NCI-H2107 treated with DMSO at 0.1 percent for 48 hours (cell line): ENCODE data around the gene LDLRAD3.

Experiments
- DNase-seq: peaks from one replicate; lab custom pipeline; 2025; ENCODE audit not compliant: unreplicated experiment; lab: John Stamatoyannopoulos, UW

The LDLRAD3 gene

GRCh38 chr11:36126678-36127077 is 182.8 kb downstream of the LDLRAD3 start:
- no peak for DNase-seq

DNA sequence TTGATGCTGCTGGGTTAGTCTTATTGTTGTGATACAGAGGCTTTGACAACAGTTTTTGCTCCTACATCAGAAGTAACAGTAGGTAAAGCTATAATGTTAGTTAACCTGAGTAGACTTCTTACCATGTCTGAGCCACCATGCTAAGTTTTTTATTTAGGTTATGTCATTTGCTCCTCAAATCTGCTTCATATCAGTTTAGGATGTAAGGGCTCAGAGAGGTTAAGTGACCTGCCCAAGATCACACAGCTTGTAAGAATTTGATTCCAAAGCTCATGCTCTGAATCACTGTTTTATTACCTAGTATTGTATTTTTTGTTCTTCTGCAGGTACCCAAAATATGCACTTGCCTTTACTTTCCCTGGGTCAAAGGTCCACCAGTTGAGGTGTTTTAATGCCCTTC is 183.7 kb downstream of the LDLRAD3 start:
- no peak for DNase-seq

GRCh38 chr11:36129955-36130354 is 186.1 kb downstream of the LDLRAD3 start:
- DNase-seq: no peak

DNA sequence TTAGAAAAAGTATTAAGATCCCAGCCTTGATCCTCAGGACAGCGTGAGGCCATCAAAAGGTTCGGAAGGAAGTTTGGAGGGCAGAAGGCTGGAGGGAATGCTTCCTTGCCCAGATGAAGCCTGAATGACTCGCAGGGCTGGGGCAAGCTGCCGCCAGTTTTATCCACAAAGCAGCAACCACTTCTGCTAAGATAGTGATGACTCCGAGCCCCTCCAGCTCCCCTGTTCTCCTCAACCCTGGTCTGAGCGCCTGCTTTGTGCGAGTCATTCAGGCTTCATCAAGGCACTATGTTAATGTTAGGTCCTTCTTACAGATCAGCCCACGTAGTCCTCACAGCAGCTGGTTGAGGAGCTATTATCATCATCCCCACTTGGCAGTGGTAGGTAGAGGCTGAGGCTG is 186.5 kb downstream of the LDLRAD3 start:
- no peak for DNase-seq

GRCh38 chr11:36131721-36132397 is 188.0 kb downstream of the LDLRAD3 start:
- no peak for DNase-seq

DNA sequence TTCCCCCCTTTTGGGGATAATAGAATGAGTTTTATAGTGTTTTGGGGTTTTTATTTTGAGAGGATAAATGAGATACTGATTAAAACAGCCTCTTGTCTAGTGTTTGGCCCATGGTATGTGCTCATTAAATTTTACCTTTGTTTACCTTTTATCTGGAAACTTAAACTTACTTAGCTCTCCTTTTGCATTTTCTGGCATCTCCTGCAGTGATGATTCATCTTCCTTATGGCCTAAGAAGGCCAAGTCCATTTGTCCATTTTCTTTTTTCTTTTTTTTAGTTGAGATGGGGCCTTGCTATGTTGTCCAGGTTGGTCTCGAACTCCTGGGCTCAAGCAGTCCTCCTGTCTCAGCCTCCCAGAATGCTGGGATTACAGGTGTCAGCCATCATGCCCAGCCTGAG is 189.1 kb downstream of the LDLRAD3 start:
- DNase-seq: no peak

GRCh38 chr11:36135076-36135475 is 191.2 kb downstream of the LDLRAD3 start:
- no peak for DNase-seq

DNA sequence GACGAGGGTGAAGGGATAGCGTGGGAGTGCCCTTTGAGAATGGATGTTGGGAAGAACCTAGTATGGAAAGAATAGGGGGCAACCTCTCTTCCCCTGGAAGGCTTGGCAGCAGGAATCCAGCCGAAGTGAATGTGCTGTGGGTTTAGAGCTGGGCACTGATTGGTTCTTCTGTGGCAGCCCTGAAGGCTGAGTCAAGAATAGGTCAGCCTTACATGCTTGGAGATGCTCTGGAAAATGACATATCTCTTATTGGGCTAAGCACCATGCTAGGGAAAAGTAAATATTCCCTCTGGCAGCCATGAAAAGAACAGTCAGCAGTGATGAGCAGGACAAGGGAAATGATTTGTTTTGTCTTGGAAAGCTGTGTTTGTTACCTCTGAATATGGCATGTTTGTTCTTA is 195.9 kb downstream of the LDLRAD3 start:
- DNase-seq: no peak

DNA sequence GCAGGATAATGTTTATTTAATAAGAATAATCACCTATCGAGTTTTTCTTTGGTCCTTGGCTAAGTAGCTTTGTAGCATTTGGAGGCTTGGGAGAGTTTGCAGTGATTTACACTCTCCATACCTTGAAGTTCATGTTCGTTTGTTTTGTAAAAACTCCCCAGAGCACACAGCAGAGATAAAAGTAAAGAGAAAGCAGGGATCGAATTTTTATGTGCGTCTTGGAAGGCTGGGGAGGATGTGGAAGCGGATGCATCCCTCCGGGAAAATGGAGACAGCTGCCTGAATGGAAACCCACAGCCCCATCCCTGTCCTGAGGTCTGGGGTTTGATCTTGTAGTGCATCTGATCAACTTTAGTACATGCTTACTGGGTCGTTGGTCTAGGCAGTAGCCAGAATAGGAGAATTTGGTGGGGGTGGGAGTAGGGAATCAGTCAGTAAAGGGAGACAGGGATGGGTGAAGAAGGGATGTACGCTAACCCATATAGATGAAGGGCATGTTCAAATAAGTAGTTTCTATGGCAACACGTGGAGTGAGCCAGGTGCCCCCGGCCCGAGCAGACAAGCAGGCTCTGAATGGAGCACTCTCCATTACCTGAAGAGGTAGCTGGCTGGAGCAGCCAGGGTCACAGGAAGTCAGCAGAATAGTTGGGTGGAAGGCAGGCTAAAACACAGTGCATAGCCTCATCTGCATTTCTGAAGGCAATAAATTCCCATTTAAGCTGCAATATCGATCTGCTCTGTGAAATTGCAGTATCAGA is 197.5 kb downstream of the LDLRAD3 start:
- DNase-seq: no peak

- no peak for DNase-seq
Measured at GRCh38 chr11:36141956-36142355, 198.1 kb downstream of the LDLRAD3 start.

GRCh38 chr11:36142439-36142838 is 198.6 kb downstream of the LDLRAD3 start:
- DNase-seq: no peak

DNA sequence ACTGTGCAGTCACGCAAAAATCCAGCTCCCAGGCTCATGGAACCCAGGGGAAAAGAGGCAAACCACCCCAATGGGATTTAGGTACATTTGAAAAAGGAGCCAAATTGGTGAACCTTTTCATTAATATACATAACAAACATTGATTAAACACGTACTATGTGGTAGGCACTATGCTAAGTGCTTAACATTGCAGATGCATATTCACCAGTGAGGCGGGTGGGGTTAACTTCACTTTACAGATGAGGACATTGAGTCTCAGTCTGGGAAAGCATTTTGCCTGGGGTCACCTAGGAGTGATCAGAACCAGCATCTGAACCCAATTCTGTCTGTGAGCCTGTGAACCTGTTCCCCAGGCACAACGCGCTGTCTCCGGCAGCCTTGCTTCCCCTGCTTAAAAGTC is 199.0 kb downstream of the LDLRAD3 start:
- DNase-seq: no peak

GRCh38 chr11:36146437-36146836 is 202.6 kb downstream of the LDLRAD3 start:
- DNase-seq: no peak

GRCh38 chr11:36147491-36147890 is 203.6 kb downstream of the LDLRAD3 start:
- no peak for DNase-seq

DNA sequence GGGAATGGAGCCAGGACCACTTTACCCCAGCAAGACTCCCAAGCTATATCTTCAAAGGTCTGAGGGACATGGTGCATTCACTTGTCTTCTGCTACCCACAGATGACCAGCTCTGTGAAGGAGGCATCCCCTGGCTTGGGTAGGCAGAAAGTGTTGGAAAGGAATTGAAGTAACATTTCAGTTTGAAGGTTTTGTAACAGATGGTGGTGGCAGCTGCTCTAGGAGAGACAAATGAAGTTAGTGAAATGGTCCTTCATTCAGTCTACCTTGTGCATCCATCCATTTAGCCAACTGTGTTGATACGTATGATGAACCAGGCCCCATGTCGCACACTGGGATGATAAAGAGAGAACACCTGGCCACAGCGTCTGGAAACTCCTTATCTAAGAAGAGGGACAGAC is 204.8 kb downstream of the LDLRAD3 start:
- DNase-seq: no peak

GRCh38 chr11:36149538-36150242 is 205.8 kb downstream of the LDLRAD3 start:
- DNase-seq: no peak

DNA sequence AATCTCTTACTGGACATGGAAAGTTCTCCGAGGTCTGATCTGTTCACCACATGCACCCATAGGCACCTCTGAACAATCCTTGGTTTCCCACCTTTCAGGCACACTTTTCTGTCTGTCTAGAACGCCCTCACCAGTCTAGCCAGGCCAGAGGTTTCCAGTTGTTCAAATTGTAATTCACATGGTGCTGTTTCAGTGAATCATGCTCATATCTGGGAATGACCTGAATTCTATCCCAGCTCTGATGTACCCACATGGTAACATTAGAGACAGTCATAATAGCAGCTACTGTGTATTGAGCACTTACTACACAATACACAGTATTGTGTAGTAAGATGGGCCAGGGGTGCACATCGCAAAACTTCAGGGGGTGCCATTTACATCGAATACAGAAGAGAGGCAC is 207.1 kb downstream of the LDLRAD3 start:
- no peak for DNase-seq

DNA sequence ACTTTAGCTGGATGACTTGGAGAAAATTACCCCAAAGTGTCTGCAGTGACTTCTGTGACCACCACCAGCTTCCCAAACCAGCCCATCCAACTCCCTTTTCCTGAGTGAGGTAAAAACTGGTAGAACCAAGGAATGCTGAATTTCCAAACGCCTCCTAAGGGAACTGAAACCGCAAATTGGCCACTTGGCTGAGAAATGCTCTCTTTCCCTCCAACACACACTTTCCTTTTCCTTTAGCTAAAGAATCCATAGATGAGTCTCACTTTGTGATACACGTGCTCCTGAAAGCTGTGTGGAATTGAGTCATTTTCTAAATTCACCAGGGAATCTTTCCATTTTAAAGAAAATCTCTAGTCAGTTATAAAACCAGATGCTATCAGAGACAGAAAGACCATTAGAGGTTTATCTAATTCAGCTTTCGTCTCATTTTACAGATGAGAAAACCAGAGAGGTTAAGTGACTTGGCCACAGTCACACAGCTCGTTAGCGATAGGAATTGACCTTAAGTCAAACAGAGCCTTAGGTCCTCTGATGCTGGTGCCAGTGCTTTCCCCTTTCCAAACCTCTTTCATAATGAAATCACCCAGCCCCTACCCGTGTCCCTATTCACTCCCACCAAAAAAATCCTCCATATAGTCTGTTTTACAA is 208.2 kb downstream of the LDLRAD3 start:
- no peak for DNase-seq

DNA sequence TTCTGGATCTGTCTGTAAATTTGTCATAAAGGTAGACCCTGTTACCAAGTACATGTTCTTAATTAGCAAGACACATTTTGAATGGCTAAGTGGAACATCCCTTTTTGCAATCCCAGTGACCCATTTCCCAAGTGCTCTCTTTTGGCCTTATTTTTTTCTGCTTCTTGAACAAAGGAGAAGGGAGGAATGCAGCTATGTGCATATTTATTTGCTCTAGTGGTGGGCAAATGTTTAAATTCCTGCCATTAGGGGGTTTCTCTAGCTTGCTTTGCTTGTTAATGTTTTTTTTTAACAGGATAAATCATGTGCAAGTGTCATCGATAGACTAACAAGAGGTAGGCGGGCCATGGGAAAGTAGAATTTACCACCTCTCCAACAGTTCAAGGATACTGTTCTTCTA is 209.7 kb downstream of the LDLRAD3 start:
- DNase-seq: no peak

- no peak for DNase-seq
Measured at GRCh38 chr11:36155124-36155561, 211.3 kb downstream of the LDLRAD3 start.

DNA sequence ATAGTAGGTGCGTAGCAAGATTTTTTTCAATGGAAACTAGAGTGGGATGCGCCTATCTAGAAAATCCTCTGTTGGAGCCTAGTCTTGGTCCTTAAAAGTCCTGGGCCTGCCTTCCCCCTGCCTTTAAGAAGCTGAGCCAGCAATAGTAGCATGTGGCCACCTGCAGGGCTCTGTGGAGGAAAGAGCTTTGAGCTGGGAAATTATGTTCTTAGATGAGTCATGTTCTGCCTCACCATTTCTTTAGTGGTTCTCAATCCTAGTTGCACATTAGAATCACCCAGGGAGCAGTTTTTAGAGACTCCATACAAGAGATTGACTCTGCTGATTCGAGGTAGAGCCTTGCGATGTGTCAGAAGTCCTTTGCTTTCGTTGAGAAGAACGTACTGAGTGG is 211.9 kb downstream of the LDLRAD3 start:
- no peak for DNase-seq
